Aorta (tissue), 5 donors: ENCODE results near the gene AUTS2. TPM values are rescaled to one million over a fixed set of nuclear protein-coding genes. Genes with fewer than 3 reads are reported as not detected.

Source experiments
- ATAC-seq: fragments of 200-7000 bp; cut with Tn5 transposase; one replicate; pipeline ENCODE4 v1.9.1; 2022; ENCODE audit warnings: moderate library complexity; ENCODE audit not compliant: low FRiP score
- DNase-seq, 2 donors: peaks; one replicate each; pipeline ENCODE4 v3.0.0-alpha.2; 2020
- H3K27ac ChIP-seq, 2 donors: one replicate each; pipeline ENCODE4 v1.5.1; 2013; ENCODE audit warnings: low read length in 2 of 2, mild to moderate bottlenecking in 2 of 2, moderate library complexity in 2 of 2, control low read depth in 1 of 2, inconsistent platforms in 1 of 2, low read depth in 1 of 2
- H3K27me3 ChIP-seq, 2 donors: one replicate each; pipeline ENCODE4 v1.6.1; 2013; ENCODE audit warnings: control low read depth in 1 of 2, low read length in 1 of 2, mild to moderate bottlenecking in 1 of 2, moderate library complexity in 1 of 2; ENCODE audit not compliant: insufficient read depth in 2 of 2, control insufficient read depth in 1 of 2
- H3K36me3 ChIP-seq, 2 donors: one replicate each; pipeline ENCODE4 v1.6.1; 2013; ENCODE audit warnings: control low read depth in 1 of 2, low read length in 1 of 2, mild to moderate bottlenecking in 1 of 2; ENCODE audit not compliant: insufficient read depth in 2 of 2, control insufficient read depth in 1 of 2
- H3K4me1 ChIP-seq, 2 donors: one replicate each; pipeline ENCODE4 v1.6.1; 2013; ENCODE audit warnings: low read length in 2 of 2, control low read depth in 1 of 2, mild to moderate bottlenecking in 1 of 2, moderate library complexity in 1 of 2; ENCODE audit not compliant: insufficient read depth in 2 of 2, control insufficient read depth in 1 of 2
- H3K4me3 ChIP-seq, 2 donors: one replicate each; pipeline ENCODE4 v1.5.1; 2013; ENCODE audit warnings: low read length in 2 of 2, control low read depth in 1 of 2, mild to moderate bottlenecking in 1 of 2
- H3K9me3 ChIP-seq: one replicate; pipeline ENCODE4 v1.6.1; 2013; ENCODE audit warnings: mild to moderate bottlenecking, low read length; ENCODE audit not compliant: control insufficient read depth
- WGBS, 2 donors: extraction: QIAGEN DNeasy Blood & Tissue Kit; methylation state at CpG; one replicate each; pipeline ENCODE4 v1.1.7; 2013; 5-methylcytosine and 5-hydroxymethylcytosine counted together
- intact Hi-C, 2 donors: fragments of 100-400 bp; cut with DNase I; formaldehyde crosslinking; loops; one replicate each; pipeline versions ENCODE4 v1.14.2 to v1.15.0; 2022
- polyA plus RNA-seq, 2 donors: library from polyadenylated mRNA; stranded (reverse); fragments of 200-250 nt; gene quantifications; one replicate each; pipeline ENCODE4 v1.2.3, GENCODE V29; 2013
- total RNA-seq, 2 donors: library from RNA; stranded (reverse); fragmentation: NEBNext Ultra II Directional; extraction: Animal tissue kit (Norgen Biotek cat#: 25700); gene quantifications; one replicate each; pipeline ENCODE4 v1.2.1, GENCODE V29; 2021
- donor health status: healthy with polysubstance abuse.
- donor health status: Bipolar disorder and iron deficiency.
- donor health status: DM: no; HTN: no; CAD: no.
- donor health status: DM: no; HTN: no; CAD: no.
- donor health status: DM: yes; HTN: yes; CAD: no.

Gene AUTS2
- total and polyA plus RNA-seq, 4 donors = 3.9 to 102 (median 57.0) TPM

- H3K27me3 ChIP-seq = no peaks in the 10 kb centered on the region
- no peak overlapping the region for H3K4me3 ChIP-seq
- no peaks in the 10 kb centered on the region for H3K36me3 ChIP-seq
- H3K9me3 ChIP-seq = no peaks in the 10 kb centered on the region
- H3K4me1 ChIP-seq = no peaks in the 10 kb centered on the region
- ATAC-seq = no peak
- DNase-seq = no peak
- WGBS, 2 donors = 72 to 75% methylated on average over 7 of the region's 7 CpGs
- intact Hi-C loops = no loop called here
- H3K27ac ChIP-seq = no peak overlapping the region
Measured at GRCh38 chr7:70005891-70006260, 407.6 kb downstream of the AUTS2 start.

GRCh38 chr7:70006261-70006920 lies 408.1 kb downstream of the AUTS2 start:
- no peaks in the 10 kb centered on the region for H3K27me3 ChIP-seq
- intact Hi-C loops = no loop called here
- no peaks in the 10 kb centered on the region for H3K9me3 ChIP-seq
- DNase-seq (no peak), ATAC-seq (no peak)
- 23 to 32% methylated on average over 9 of the region's 9 CpGs for WGBS, 2 donors
- no peaks in the 10 kb centered on the region for H3K4me1 ChIP-seq
- no peaks in the 10 kb centered on the region for H3K36me3 ChIP-seq
- no peak overlapping the region for H3K27ac ChIP-seq
- H3K4me3 ChIP-seq = no peak overlapping the region

- intact Hi-C loops = no loop called here
- no peak for ATAC-seq
- Histone ChIP-seq H3K4me3 (no peak overlapping the region), H3K27me3 (no peaks in the 10 kb centered on the region), H3K27ac (no peak overlapping the region), H3K9me3 (no peaks in the 10 kb centered on the region), H3K36me3 (no peaks in the 10 kb centered on the region), H3K4me1 (no peaks in the 10 kb centered on the region)
- DNase-seq = no peak
- 95 to 96% methylated on average over 4 of the region's 4 CpGs for WGBS, 2 donors
Measured at GRCh38 chr7:70008466-70008865, 410.2 kb downstream of the AUTS2 start.

- intact Hi-C loops = no loop called here
Measured at GRCh38 chr7:70014472-70015177, 416.4 kb downstream of the AUTS2 start.

GRCh38 chr7:70015353-70015752 lies 417.1 kb downstream of the AUTS2 start:
- WGBS, 2 donors = 91 to 93% methylated on average over 1 of the region's 1 CpG
- intact Hi-C loops = no loop called here
- H3K4me1 ChIP-seq = no peaks in the 10 kb centered on the region
- no peak for DNase-seq
- H3K27ac ChIP-seq = no peak overlapping the region
- no peak for ATAC-seq
- no peaks in the 10 kb centered on the region for H3K9me3 ChIP-seq
- H3K27me3 ChIP-seq = no peaks in the 10 kb centered on the region
- no peak overlapping the region for H3K4me3 ChIP-seq
- H3K36me3 ChIP-seq = no peaks in the 10 kb centered on the region

More at GRCh38 chr7:70014472-70015177, 416.4 kb downstream of the AUTS2 start:
- DNase-seq (no peak), ATAC-seq (no peak)
- Histone ChIP-seq H3K4me1 (no peaks in the 10 kb centered on the region), H3K36me3 (no peaks in the 10 kb centered on the region), H3K9me3 (no peaks in the 10 kb centered on the region), H3K27ac (no peak overlapping the region), H3K27me3 (no peaks in the 10 kb centered on the region), H3K4me3 (no peak overlapping the region)
- WGBS, 2 donors = 79 to 81% methylated on average over 3 of the region's 3 CpGs

- no peaks in the 10 kb centered on the region for H3K4me1 ChIP-seq
- WGBS, 2 donors = 80 to 83% methylated on average over 6 of the region's 6 CpGs
- no peaks in the 10 kb centered on the region for H3K36me3 ChIP-seq
- ATAC-seq (no peak), DNase-seq (no peak)
- no peak overlapping the region for H3K27ac ChIP-seq
- H3K9me3 ChIP-seq = no peaks in the 10 kb centered on the region
- intact Hi-C loops = no loop called here
- H3K4me3 ChIP-seq = no peak overlapping the region
- no peaks in the 10 kb centered on the region for H3K27me3 ChIP-seq
Measured at GRCh38 chr7:70016044-70016770, 417.9 kb downstream of the AUTS2 start.

GRCh38 chr7:70017357-70017756 lies 419.1 kb downstream of the AUTS2 start:
- no peak overlapping the region for H3K27ac ChIP-seq
- intact Hi-C loops = no loop called here
- DNase-seq (no peak), ATAC-seq (no peak)
- H3K4me3 ChIP-seq = no peak overlapping the region
- no peaks in the 10 kb centered on the region for H3K9me3 ChIP-seq
- no peaks in the 10 kb centered on the region for H3K27me3 ChIP-seq
- H3K4me1 ChIP-seq = no peaks in the 10 kb centered on the region
- no peaks in the 10 kb centered on the region for H3K36me3 ChIP-seq
- WGBS, 2 donors = 89 to 92% methylated on average over 3 of the region's 3 CpGs

- no peaks in the 10 kb centered on the region for H3K36me3 ChIP-seq
- intact Hi-C loops = no loop called here
- H3K27me3 ChIP-seq = no peaks in the 10 kb centered on the region
- H3K9me3 ChIP-seq = no peaks in the 10 kb centered on the region
- WGBS, 2 donors = 78 to 86% methylated on average over 1 of the region's 1 CpG
- no peaks in the 10 kb centered on the region for H3K4me1 ChIP-seq
- ATAC-seq (no peak), DNase-seq (no peak)
- H3K27ac ChIP-seq = no peak overlapping the region
- H3K4me3 ChIP-seq = no peak overlapping the region
Measured at GRCh38 chr7:70018700-70019099, 420.4 kb downstream of the AUTS2 start.
